NT2/D1 (cell line): ENCODE measurements around the gene RGS12.

ENCODE experiments used
- SUZ12 ChIP-seq: IDR thresholded peaks from 2 replicates; pipeline ENCODE4 v1.6.1; 2011; ENCODE audit not compliant: insufficient read length, insufficient read depth; ENCODE audit errors: extremely low read depth
- YY1 ChIP-seq: IDR thresholded peaks from 2 replicates; pipeline ENCODE4 v1.6.1; 2011; ENCODE audit not compliant: insufficient read length, insufficient read depth
- ZNF274 ChIP-seq: IDR thresholded peaks from 2 replicates; pipeline ENCODE4 v1.6.1; 2011; ENCODE audit warnings: mild to moderate bottlenecking, low read depth, low read length

DNA sequence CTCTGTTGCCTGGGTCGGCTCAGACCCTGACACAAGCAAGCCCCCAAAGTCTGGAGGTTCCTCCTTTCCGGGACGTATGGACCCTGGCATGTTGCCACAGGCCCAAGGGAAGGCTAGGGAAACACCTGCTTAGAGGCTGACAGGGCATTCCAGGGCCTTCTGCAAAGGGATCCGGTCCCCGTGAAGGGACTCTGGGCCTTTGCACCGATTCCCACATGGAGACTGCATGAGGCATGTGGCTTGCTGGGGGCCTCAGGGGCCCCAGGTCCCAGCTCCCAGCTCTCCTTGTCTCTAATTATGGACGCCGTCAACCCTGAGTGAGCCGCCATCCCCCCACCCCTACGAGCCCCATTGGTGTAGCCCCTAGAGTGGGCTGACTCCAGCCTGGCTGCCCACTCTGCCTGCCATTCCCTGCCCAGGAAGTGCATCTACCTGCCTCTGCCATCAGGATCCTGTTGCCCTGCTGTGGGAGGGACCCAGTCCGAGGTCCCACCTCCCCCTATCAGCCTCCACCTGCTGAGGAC lies 4.2 kb upstream of the RGS12 start:
- TF ChIP-seq SUZ12 (no peak), ZNF274 (no peak), YY1 (no peak)
